ENCODE measurements around the gene TUB. TPM values are rescaled to one million over a fixed set of nuclear protein-coding genes. Genes with fewer than 3 reads are reported as not detected.

The TUB gene
- total RNA-seq, 2 donors from 2014 or later: 9.2 to 14.5 TPM

GRCh38 chr11:8036002-8036802 is 44.8 kb upstream of the TUB start:
- Histone ChIP-seq H3K4me1 (replicated peaks) (no peaks in the 10 kb centered on the region), H3K27me3 (replicated peaks; ENCODE audit: insufficient read depth) (no peaks in the 10 kb centered on the region), H3K27ac (no peak overlapping the region), H3K36me3 (no peaks in the 10 kb centered on the region), H3K4me3 (no peak overlapping the region), H3K9me3 (no peaks in the 10 kb centered on the region)
- intact Hi-C loops (cut with DNase I): no loop called here
- TF ChIP-seq POLR2A (IDR thresholded peaks at IDR 0.05): no peak
- TF ChIP-seq POLR2AphosphoS5 (IDR thresholded peaks at IDR 0.05): no peak
- no peak for TF ChIP-seq CTCF (IDR thresholded peaks at IDR 0.05)
- DNase-seq (ENCODE audit: low spot score): no peak
- WGBS: 92% methylated on average over 5 of the region's 5 CpGs

GRCh38 chr11:8036986-8037385 is 44.0 kb upstream of the TUB start:
- TF ChIP-seq CTCF (IDR thresholded peaks at IDR 0.05) (no peak), POLR2A (IDR thresholded peaks at IDR 0.05) (no peak), POLR2AphosphoS5 (IDR thresholded peaks at IDR 0.05) (no peak)
- H3K27ac ChIP-seq: no peak overlapping the region
- WGBS: 95% methylated on average over 5 of the region's 5 CpGs
- no peaks in the 10 kb centered on the region for H3K36me3 ChIP-seq
- H3K4me3 ChIP-seq: no peak overlapping the region
- H3K4me1 ChIP-seq (replicated peaks): no peaks in the 10 kb centered on the region
- intact Hi-C loops (cut with DNase I): no loop called here
- no peak for DNase-seq (ENCODE audit: low spot score)
- no peaks in the 10 kb centered on the region for H3K27me3 ChIP-seq (replicated peaks; ENCODE audit: insufficient read depth)
- H3K9me3 ChIP-seq: no peaks in the 10 kb centered on the region

GRCh38 chr11:8038393-8038792 is 42.6 kb upstream of the TUB start:
- Histone ChIP-seq H3K4me3 (no peak overlapping the region), H3K36me3 (no peaks in the 10 kb centered on the region), H3K27ac (no peak overlapping the region), H3K9me3 (no peaks in the 10 kb centered on the region), H3K27me3 (replicated peaks; ENCODE audit: insufficient read depth) (no peaks in the 10 kb centered on the region), H3K4me1 (replicated peaks) (no peaks in the 10 kb centered on the region)
- 83% methylated on average over 8 of the region's 8 CpGs for WGBS
- intact Hi-C loops (cut with DNase I): no loop called here
- no peak for TF ChIP-seq POLR2A (IDR thresholded peaks at IDR 0.05)
- DNase-seq (ENCODE audit: low spot score): no peak

GRCh38 chr11:8038811-8039529 is 42.0 kb upstream of the TUB start:
- TF ChIP-seq POLR2AphosphoS5 (IDR thresholded peaks at IDR 0.05) (no peak), POLR2A (IDR thresholded peaks at IDR 0.05) (no peak), CTCF (IDR thresholded peaks at IDR 0.05) (no peak)
- Histone ChIP-seq H3K27me3 (replicated peaks; ENCODE audit: insufficient read depth) (no peaks in the 10 kb centered on the region), H3K4me1 (replicated peaks) (no peaks in the 10 kb centered on the region), H3K9me3 (no peaks in the 10 kb centered on the region), H3K36me3 (no peaks in the 10 kb centered on the region), H3K27ac (no peak overlapping the region), H3K4me3 (no peak overlapping the region)
- 87% methylated on average over 12 of the region's 12 CpGs for WGBS
- intact Hi-C loops (cut with DNase I): no loop called here
- no peak for DNase-seq (ENCODE audit: low spot score)

- 88% methylated on average over 10 of the region's 10 CpGs for WGBS
- intact Hi-C loops (cut with DNase I): no loop called here
- TF ChIP-seq POLR2A (IDR thresholded peaks at IDR 0.05) (no peak), CTCF (IDR thresholded peaks at IDR 0.05) (no peak), POLR2AphosphoS5 (IDR thresholded peaks at IDR 0.05) (no peak)
These were observed 41.3 kb upstream of the TUB start for GRCh38 chr11:8039530-8040260.

More at GRCh38 chr11:8039530-8040260, 41.3 kb upstream of the TUB start:
- no peaks in the 10 kb centered on the region for H3K4me1 ChIP-seq (replicated peaks)
- H3K27me3 ChIP-seq (replicated peaks; ENCODE audit: insufficient read depth): no peaks in the 10 kb centered on the region
- DNase-seq (ENCODE audit: low spot score): no peak
- no peaks in the 10 kb centered on the region for H3K9me3 ChIP-seq
- no peak overlapping the region for H3K4me3 ChIP-seq
- H3K36me3 ChIP-seq: no peaks in the 10 kb centered on the region
- no peak overlapping the region for H3K27ac ChIP-seq

Measured in prostate gland (tissue), 2 donors.